ENCODE data around the gene CCDC85C.

- TF ChIP-seq MAX (IDR thresholded peaks at IDR 0.05) (peak; percentile 30; the same call in 1 of the 2 replicates), CEBPB (IDR thresholded peaks at IDR 0.05) (no peak), USF1 (IDR thresholded peaks at IDR 0.05) (no peak), EP300 (IDR thresholded peaks at IDR 0.05; ENCODE audit: borderline replicate concordance) (no peak), TEAD4 (IDR thresholded peaks at IDR 0.05) (no peak), TCF12 (IDR thresholded peaks at IDR 0.05; ENCODE audit: low read depth) (no peak), TAF1 (IDR thresholded peaks at IDR 0.05; ENCODE audit: low read depth) (no peak), EGR1 (IDR thresholded peaks at IDR 0.05) (no peak), CREB1 (IDR thresholded peaks at IDR 0.05; ENCODE audit: low read depth) (no peak), YY1 (IDR thresholded peaks at IDR 0.05; ENCODE audit: low read depth) (no peak), FOXM1 (IDR thresholded peaks at IDR 0.05; ENCODE audit: borderline replicate concordance, low read depth) (no peak), NFIC (IDR thresholded peaks at IDR 0.05) (0 out of 2 replicates have a peak, but pooled peaks have one; percentile 7), RAD21 (IDR thresholded peaks at IDR 0.05; ENCODE audit: low read depth) (no peak)
Observed at GRCh38 chr14:99566009-99566389, 38.0 kb downstream of the CCDC85C start.
